VCaP (cell line): Measurements from ENCODE around the gene TMEM80.

Experiments
- H3K27ac ChIP-seq: fragments of 450-650 bp; 2 replicates; pipeline ENCODE4 v1.5.1; 2017
- TF ChIP-seq, protein P1 (sequence below): fragments of 450-650 bp; conservative IDR thresholded peaks from 2 replicates; pipeline ENCODE4 v1.5.1; 2017; ENCODE audit warnings: mild to moderate bottlenecking, moderate library complexity

Gene TMEM80

DNA sequence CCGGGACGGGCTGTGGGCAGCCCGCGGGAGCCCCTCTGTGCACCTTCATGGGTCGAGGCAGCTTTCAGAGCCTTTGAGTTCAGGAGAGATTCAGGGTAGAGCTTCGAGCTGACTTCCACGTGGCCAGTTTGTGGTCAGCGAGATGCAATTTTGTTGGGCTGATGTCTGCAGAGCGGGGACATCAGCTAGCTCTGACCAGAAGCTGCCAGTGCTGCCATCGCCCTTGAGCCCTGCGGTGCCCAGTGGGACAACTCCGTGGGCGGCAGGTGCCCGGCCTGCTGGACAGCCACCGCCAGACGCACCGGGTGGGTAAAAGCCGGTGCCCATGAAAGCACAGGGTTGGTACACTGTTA lies 52.4 kb downstream of the TMEM80 start:
- H3K27ac ChIP-seq = peak overlapping the region; percentile 95
- TF ChIP-seq, protein P1, sequence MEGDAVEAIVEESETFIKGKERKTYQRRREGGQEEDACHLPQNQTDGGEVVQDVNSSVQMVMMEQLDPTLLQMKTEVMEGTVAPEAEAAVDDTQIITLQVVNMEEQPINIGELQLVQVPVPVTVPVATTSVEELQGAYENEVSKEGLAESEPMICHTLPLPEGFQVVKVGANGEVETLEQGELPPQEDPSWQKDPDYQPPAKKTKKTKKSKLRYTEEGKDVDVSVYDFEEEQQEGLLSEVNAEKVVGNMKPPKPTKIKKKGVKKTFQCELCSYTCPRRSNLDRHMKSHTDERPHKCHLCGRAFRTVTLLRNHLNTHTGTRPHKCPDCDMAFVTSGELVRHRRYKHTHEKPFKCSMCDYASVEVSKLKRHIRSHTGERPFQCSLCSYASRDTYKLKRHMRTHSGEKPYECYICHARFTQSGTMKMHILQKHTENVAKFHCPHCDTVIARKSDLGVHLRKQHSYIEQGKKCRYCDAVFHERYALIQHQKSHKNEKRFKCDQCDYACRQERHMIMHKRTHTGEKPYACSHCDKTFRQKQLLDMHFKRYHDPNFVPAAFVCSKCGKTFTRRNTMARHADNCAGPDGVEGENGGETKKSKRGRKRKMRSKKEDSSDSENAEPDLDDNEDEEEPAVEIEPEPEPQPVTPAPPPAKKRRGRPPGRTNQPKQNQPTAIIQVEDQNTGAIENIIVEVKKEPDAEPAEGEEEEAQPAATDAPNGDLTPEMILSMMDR = no peak

DNA sequence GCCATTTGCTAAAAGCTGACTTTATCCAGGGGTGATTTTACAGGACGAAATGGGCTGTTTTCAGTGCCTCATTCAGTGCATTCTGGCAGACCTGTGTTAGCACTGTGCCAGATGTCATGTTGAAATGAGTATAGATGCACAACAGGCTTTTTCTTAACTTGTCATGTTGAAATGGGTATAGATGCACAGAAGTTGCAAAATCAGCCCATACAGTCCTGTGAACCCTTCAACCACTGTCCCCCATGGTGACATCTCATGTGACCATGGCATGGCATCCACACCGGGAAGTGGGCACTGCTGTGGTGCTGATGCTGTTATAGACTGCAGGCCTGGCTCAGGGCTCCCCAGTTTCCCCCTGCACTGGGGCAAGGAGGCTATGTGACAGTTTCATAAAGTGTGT lies 54.1 kb downstream of the TMEM80 start:
- TF ChIP-seq, protein P1 = no peak
- H3K27ac ChIP-seq = peak overlapping the region; percentile 95
